Right renal cortex interstitium (tissue), 3 donors: ENCODE results near the gene ZBTB22. TPM values are rescaled to one million over a fixed set of nuclear protein-coding genes. Genes with fewer than 3 reads are reported as not detected.

Source experiments
- polyA plus RNA-seq, 3 donors: library from polyadenylated mRNA; unstranded; fragments of 120-200 nt; gene quantifications; one replicate each; pipeline ENCODE4 v1.2.1, GENCODE V29; 2013; ENCODE audit not compliant: insufficient read length in 3 of 3

ZBTB22 gene
- polyA plus RNA-seq, 3 donors, result 23.6 to 25.4 (median 23.8) TPM

Other genes with a start within 250 kb of the ZBTB22 start
- 10 to 100 TPM; 14.2 to 40.5 (median 17.9) TPM for gene HLA-DPA1, start 244.1 kb downstream of the ZBTB22 start, polyA plus RNA-seq
- 10 to 100 TPM; 17.9 to 27.0 (median 20.0) TPM for gene HLA-DPB1, start 241.8 kb downstream of the ZBTB22 start, polyA plus RNA-seq
- 1 to 10 TPM; 3.8 to 4.9 (median 3.8) TPM for gene COL11A2, start 125.3 kb downstream of the ZBTB22 start, polyA plus RNA-seq
- gene RXRB, start 117.1 kb downstream of the ZBTB22 start, polyA plus RNA-seq, result 10 to 100 TPM; 48.7 to 51.7 (median 49.3) TPM
- 100 to 1,000 TPM; 121 to 131 (median 127) TPM for gene SLC39A7, start 116.9 kb downstream of the ZBTB22 start, polyA plus RNA-seq
- 10 to 100 TPM; 22.8 to 29.1 (median 23.5) TPM for gene HSD17B8, start 113.1 kb downstream of the ZBTB22 start, polyA plus RNA-seq
- 10 to 100 TPM; 52.5 to 55.4 (median 53.8) TPM for gene RING1, start 109.2 kb downstream of the ZBTB22 start, polyA plus RNA-seq
- gene VPS52, start 45.9 kb downstream of the ZBTB22 start, polyA plus RNA-seq, result 10 to 100 TPM; 58.1 to 82.9 (median 75.3) TPM
- gene RPS18, start 45.7 kb downstream of the ZBTB22 start, polyA plus RNA-seq, result 1,000 to 10,000 TPM; 3,550 to 3,817 (median 3,658) TPM
- 1 to 10 TPM; 3.4 to 4.1 (median 4.0) TPM for gene B3GALT4, start 40.6 kb downstream of the ZBTB22 start, polyA plus RNA-seq
- 10 to 100 TPM; 60.3 to 63.4 (median 60.7) TPM for gene WDR46, start 28.5 kb downstream of the ZBTB22 start, polyA plus RNA-seq
- gene PFDN6, start 28.1 kb downstream of the ZBTB22 start, polyA plus RNA-seq, result 10 to 100 TPM; 78.6 to 83.4 (median 79.5) TPM
- 10 to 100 TPM; 90.8 to 95.5 (median 95.4) TPM for gene RGL2, start 18.8 kb downstream of the ZBTB22 start, polyA plus RNA-seq
- 10 to 100 TPM; 29.9 to 32.4 (median 31.7) TPM for gene TAPBP, start 3.7 kb downstream of the ZBTB22 start, polyA plus RNA-seq
- 10 to 100 TPM; 65.4 to 67.2 (median 66.5) TPM for gene DAXX, start 5.2 kb upstream of the ZBTB22 start, polyA plus RNA-seq
- 10 to 100 TPM; 34.2 to 43.3 (median 41.2) TPM for gene KIFC1, start 74.1 kb upstream of the ZBTB22 start, polyA plus RNA-seq
- 10 to 100 TPM; 60.3 to 65.1 (median 62.1) TPM for gene PHF1, start 93.3 kb upstream of the ZBTB22 start, polyA plus RNA-seq
- gene CUTA, start 100.4 kb upstream of the ZBTB22 start, polyA plus RNA-seq, result 100 to 1,000 TPM; 213 to 246 (median 227) TPM
- gene SYNGAP1, start 102.3 kb upstream of the ZBTB22 start, polyA plus RNA-seq, result 10 to 100 TPM; 22.1 to 27.2 (median 24.0) TPM
- 10 to 100 TPM; 16.3 to 17.9 (median 16.7) TPM for gene ZBTB9, start 136.8 kb upstream of the ZBTB22 start, polyA plus RNA-seq